NCI-H748 treated with DMSO at 0.1 percent for 48 hours (cell line): ENCODE results near the gene CISD3.
"Not testable (repeated sequence)": the region's sequence is repeated elsewhere in the genome, so short reads cannot be mapped to it uniquely, and the experiment has no call there.

Source experiments
- DNase-seq: peaks from one replicate; lab custom pipeline; 2025; lab: John Stamatoyannopoulos, UW

The CISD3 gene

DNA sequence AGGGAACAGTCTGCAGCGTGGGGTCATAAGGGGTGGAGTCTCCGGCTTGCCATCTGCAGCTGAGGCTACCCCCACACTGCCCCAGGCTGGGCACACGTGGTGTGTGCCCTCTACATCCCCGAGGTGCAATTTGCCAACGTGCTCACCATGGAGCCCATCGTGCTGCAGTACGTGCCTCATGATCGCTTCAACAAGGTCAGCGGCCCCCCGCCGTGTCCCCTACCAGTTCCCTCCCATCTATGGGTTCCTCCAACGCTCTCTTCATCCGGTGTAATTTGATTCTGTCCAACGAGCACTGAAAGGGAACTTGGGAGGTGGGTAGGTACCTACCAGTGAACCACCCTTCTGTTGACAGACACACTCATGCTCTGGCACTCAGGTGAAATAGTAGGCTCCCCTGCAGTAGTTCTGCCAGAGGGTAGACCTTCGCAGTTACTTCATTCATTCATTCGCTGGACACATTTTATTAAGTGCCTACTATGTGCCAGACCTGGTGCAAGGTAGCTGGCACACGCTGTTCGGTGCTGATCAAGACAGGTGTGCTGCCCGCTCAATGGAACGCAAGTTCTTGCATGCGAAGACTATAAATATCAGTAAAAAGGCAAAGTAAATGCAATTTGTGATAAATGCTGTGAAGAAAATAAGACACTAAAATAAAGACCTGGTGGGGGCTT, 22.3 kb upstream of the CISD3 start:
- DNase-seq = no peak

DNA sequence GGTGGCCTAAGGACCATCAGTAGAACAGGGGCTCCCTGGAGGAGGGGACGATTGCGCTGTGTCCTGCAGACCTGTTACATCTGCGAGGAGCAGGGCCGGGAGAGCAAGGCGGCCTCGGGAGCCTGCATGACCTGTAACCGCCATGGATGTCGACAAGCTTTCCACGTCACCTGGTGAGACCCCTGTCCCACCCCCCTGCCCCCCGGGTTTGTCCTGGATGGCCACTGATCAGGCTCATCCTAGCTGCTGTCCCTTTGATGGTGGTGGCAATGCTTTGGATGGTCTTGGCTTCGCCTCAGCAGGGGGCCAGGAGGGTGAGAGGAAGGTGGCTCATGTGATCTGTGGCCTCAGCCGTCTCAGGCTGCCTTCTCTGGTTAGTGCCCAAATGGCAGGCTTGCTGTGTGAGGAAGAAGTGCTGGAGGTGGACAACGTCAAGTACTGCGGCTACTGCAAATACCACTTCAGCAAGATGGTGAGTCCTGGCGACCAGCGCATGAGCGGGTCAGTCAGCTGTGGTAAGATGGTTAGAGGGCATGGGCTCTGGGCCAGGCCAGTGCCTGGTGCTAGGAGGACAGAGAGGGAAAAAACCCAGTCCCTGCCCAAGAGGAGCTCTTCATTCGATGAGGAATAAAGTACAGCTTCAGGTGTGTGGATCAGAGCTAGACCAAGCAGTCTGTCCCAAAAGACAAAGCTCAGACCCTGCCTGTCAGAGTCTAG, 20.9 kb upstream of the CISD3 start:
- DNase-seq = no peak

DNA sequence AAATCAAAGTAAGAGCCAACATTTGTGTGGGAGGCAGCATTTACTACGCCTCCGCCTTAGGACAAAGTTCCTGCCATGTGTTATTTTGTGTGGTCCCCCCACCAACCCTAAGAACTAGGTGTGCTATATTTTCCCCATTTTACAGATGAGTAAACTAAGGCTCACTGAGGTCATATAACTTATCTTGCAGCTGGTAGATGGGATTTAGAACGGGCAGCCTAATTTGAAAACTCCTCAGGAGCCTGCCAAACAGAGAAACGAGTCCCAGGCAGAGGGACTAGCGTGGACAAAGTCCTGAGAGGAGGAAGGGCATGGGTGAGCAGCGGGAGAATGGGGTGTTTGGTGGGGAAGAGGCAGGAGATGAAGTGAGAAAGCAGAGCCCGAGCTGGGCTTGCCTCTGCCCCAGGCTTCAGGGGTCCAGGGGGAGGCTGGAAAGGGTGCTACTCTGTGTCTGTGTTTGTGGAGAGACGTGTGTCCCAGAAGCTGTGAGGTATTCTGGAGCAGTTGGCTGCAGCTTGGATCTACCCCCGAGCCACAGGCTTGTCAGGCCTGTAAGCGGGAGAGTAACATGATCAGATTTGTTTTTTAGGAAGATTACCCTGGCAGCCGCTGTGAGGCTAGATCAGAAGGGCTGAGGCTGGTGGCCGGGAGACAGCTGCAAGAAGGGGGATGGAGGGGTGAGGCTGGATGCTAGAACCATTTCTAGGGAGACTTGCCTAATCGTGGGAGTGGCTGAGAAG, 20.1 kb upstream of the CISD3 start:
- DNase-seq = no peak

DNA sequence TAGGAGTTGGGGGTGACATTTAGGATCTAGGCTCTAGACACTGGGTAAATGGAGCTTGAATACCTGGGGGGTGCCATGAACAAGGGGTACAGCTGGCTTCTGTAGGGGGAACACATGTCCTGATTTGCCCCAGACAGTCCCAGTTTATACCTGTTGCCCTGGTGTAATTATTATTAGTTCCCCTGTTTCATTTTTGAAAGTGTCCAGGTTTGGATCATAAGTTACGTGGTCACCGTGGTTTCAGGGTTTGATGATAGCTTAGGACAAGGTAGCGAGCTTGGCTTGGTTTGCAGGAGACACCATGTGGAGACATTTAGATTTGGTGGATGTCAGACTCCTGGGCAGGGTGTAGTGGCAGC, 19.6 kb upstream of the CISD3 start:
- DNase-seq = no peak

DNA sequence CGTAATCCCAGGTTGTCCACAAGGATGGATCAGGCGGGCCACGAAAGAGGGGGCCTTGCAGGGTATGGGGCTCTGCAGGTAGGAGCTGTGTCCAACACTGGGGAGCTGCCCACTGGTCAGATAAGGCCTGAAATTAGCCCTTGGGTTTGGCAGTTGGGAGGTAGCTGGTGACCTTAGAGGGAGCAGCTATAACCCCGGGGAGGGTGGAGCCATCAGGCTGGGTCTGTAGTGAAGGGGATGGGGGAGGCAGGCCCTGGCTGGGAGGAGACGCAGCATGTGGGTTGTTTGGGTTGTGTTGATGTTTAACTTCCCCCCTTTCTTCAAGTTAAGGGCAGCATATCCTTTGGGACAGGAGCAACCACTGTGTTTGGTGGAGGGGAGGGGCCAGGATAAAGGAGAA, 19.2 kb upstream of the CISD3 start:
- DNase-seq = no peak

DNA sequence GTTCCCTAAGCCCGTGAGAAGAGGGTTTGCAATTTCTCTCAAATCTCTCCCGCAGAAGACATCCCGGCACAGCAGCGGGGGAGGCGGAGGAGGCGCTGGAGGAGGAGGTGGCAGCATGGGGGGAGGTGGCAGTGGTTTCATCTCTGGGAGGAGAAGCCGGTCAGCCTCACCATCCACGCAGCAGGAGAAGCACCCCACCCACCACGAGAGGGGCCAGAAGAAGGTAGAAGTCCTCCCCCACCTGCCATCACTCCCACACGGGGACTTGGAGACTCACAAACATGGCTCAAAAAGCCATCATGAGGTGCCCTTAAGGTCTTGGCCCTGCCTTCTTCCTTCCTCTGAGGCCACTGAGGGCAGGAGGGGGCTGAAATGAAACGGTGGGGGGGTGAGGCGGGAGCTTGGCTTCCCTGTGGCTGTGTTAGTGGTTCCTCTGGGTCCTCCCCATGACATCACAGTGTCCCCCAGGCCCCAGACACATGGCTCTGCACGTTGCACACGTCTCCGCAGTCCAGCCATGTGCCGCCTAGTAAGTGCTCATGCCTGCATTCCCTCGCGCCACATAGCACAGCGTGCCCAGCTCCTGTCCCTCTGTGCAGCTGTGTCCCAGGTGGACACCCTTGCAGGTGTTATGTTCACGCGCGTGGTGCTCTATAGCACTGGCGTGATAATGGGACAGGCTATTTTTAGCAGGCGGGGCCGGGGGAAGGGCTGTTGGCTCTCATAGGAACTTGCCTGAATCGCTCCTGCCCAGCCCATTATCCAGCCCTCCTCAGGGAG, 18.2 kb upstream of the CISD3 start:
- no peak for DNase-seq

DNA sequence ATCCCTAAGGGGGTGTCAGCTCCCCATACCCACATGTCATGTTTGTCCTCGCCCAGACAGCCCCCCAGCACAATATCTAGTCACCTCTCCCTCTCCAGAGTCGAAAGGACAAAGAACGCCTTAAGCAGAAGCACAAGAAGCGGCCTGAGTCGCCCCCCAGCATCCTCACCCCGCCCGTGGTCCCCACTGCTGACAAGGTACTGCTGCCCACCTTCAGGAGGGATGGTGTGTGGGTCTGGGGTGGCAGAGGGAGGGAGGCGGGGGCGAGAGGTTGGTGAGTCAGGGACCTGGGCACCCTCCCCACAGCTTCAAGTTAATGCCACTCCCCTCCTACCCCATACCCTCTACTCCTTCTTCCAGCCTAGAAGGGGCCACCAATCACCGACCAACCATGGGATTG, 17.5 kb upstream of the CISD3 start:
- DNase-seq = no peak

DNA sequence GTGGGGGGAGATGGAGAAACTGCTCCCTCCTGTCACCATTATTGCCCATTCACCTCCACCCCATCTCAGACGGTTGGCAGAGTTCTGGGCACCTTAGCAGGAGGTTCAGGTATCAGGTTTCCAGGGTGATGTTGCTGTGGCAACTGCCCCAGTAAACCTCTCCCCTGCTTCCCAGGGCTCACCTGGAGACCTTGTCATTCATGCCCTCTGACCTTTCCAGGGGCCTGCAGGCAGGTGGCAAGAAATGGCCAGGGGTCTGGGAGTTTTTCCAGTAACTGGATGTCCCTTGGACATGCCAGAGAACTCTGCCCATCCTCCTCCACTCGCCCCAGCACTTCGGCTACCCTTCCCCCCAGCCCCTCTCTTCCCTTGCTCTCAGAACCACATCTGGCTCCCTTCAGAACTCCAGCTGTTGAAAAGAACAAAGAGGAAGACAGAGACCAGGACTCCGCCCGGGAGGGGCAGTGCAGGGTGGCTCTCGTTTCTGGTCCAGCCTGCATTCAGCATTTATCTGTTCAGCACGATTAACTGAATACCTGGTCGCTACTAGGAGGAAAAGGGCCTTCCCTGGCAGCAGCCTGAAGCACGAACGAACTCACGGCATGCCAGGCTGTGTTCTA, 16.6 kb upstream of the CISD3 start:
- no peak for DNase-seq

DNA sequence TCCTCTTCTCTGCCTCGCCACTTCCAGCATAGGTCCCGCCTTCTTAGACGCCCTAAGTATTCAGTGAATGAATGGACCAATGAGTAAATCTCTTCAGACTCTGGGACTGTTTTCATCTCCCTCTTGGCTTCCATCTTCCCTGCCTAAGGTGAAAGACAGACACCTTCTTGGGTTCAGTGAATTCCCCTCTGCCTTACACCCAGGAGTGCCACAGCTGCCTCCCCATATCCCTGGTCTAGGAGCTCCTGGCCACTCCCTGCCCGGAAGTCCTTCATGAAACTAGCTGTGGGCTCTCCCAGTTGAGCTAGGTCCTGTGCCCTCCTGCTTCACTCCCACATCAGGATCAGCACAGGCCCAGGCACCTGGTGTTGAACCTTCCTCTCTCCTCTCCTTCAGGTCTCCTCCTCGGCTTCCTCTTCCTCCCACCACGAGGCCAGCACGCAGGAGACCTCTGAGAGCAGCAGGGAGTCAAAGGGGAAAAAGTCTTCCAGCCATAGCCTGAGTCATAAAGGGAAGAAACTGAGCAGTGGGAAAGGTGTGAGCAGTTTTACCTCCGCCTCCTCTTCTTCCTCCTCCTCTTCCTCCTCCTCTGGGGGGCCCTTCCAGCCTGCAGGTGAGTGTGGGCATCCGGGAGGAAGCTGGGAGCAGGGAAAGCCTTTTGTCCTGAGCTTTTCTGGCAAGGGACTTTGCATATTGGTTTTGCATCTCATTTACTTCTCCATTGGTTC, 14.8 kb upstream of the CISD3 start:
- no peak for DNase-seq

DNA sequence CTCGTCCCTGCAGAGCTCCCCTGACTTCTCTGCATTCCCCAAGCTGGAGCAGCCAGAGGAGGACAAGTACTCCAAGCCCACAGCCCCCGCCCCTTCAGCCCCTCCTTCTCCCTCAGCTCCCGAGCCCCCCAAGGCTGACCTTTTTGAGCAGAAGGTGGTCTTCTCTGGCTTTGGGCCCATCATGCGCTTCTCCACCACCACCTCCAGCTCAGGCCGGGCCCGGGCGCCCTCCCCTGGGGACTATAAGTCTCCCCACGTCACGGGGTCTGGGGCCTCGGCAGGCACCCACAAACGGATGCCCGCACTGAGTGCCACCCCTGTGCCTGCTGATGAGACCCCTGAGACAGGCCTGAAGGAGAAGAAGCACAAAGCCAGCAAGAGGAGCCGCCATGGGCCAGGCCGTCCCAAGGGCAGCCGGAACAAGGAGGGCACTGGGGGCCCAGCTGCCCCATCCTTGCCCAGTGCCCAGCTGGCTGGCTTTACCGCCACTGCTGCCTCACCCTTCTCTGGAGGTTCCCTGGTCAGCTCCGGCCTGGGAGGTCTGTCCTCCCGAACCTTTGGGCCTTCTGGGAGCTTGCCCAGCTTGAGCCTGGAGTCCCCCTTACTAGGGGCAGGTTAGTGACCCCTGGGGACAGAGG, 13.7 kb upstream of the CISD3 start:
- DNase-seq = no peak

DNA sequence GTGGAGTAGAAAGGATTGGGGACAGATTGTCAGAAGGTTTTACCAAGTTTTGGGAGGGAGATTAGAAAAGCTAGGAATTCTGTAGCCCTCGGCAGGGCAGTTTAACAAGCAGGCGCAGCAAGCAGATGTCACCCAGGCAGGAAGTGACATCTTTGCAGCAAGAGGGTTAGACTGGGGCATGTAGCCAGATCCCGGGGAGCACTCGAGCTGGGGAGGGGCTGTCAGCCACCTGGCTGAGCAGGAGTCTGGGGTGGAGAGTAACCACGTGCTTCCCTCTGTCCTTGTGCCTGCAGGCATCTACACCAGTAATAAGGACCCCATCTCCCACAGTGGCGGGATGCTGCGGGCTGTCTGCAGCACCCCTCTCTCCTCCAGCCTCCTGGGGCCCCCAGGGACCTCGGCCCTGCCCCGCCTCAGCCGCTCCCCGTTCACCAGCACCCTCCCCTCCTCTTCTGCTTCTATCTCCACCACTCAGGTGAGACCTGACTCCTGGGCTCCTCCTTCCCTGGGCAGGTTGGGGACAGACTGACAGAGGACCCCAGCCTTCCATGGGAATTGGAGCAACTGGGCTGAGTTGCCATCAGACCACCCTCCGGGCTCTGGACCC, 12.9 kb upstream of the CISD3 start:
- no peak for DNase-seq

DNA sequence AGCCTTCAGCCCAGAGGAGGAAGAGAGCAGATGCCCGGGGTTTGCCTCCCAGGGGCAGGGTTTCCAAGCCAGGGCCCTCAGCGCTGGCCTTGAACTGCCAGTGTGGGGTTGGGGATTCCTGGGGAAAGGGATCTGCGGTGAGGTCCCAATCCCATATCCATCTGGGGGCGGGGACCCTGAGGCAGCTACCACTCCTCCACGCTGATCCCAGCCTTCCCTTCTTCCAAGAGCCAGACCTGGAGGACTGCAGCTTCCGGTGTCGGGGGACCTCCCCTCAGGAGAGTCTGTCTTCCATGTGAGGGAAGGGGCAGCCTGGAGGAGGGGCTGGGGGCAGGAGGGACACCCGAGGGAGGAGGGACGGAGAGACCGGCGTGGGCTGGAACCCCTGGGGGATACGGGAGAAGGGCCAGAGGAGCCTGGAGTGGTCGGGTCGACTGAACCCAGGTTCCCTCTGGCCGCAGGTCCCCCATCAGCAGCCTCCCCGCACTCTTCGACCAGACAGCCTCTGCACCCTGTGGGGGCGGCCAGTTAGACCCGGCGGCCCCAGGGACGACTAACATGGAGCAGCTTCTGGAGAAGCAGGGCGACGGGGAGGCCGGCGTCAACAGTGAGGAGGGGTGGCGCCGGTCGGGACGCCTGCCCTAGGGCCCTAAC, 10.7 kb upstream of the CISD3 start:
- DNase-seq = no peak

DNA sequence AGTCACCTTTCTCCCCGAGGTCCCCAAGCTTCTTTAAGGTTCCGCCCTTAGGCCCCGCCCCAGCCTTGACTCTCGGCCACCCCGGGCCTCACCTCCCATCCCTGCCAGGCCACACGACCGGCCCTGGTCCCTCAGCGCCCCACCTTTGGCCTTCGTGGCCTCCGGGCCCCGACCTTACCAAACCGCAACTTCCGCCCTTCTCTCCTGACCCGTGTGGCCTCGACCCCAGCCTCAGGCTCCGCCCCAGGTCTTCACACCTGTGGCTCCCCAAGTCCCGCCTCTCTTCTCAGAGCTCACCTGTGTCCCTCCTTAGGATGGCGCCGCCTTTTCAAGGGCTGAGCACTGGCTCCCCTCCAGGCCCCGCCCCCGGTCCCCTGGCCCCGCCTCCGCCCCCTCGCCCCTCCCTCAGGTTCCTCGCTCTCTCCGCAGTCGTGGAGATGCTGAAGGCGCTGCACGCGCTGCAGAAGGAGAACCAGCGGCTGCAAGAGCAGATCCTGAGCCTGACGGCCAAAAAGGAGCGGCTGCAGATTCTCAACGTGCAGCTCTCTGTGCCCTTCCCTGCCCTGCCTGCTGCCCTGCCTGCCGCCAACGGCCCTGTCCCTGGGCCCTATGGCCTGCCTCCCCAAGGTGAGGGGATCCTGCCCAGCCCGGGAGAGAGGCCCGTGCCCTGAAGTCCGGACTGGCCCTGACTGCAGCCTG, 10.0 kb upstream of the CISD3 start:
- DNase-seq = no peak

DNA sequence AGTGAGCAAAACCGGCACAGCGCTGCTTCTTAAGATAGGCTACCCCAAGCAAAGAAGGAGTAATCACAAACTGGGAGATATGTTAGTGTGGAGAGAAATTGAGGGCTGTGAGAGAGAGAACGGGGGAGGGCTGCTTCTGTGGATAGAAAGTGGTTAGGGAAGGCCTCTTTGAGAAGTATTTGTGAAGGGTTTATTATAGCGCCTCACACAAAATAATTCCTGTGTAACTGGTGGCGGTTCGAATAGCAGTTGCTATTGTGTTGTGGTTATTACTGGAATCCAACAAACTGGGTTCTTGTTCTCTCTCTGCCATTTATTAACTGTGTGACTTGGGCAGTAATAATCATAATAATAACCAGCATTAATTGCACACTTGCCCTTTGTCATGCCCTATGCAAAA, 9.2 kb upstream of the CISD3 start:
- DNase-seq = no peak

DNA sequence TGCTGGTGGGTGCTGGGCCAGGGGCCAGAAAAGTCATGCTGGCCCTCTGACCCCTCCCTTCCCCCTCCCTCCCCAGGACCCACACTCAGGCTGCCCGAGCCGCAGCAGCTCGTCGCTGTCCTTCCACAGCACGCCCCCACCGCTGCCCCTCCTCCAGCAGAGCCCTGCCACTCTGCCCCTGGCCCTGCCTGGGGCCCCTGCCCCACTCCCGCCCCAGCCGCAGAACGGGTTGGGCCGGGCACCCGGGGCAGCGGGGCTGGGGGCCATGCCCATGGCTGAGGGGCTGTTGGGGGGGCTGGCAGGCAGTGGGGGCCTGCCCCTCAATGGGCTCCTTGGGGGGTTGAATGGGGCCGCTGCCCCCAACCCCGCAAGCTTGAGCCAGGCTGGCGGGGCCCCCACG, 8.3 kb upstream of the CISD3 start:
- DNase-seq = no peak

DNA sequence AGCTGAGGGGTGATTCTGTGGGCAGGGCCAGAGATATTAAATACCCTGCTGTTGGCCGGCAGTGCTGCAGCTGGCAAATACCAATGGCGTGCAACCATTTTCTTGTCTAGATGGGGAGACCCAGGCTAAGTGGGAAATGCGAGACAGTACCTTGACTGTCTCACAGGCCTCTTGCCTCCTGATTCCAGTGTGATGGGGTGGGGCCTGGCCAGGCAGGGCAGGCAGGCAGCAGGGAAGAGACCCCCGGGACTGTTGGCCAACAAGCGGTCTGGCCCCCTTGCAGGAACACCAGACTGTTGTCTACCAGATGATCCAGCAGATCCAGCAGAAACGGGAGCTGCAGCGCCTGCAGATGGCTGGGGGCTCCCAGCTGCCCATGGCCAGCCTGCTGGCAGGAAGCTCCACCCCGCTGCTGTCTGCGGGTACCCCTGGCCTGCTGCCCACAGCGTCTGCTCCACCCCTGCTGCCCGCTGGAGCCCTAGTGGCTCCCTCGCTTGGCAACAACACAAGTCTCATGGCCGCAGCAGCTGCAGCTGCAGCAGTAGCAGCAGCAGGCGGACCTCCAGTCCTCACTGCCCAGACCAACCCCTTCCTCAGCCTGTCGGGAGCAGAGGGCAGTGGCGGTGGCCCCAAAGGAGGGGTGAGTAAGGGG, 5.7 kb upstream of the CISD3 start:
- DNase-seq = no peak

DNA sequence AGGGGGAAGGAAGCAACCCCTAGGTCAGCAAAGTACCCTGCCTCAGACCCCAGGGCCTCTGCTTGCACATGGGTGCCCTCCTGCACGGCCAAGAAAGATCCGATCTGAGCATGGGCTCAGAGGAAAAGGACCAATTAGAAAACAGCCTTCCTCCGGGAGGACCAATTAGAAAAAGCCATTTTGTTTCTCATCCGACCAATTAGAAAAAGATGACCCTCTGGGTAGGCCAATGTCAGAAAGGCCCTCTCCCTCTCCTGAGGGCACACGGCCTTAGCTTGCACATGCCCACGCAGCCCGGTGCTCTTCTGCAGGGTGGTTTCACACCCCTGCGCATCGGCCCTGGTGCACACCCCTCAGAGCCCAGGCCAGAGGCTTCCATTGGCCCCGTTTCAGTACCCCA, 5.1 kb upstream of the CISD3 start:
- no peak for DNase-seq

DNA sequence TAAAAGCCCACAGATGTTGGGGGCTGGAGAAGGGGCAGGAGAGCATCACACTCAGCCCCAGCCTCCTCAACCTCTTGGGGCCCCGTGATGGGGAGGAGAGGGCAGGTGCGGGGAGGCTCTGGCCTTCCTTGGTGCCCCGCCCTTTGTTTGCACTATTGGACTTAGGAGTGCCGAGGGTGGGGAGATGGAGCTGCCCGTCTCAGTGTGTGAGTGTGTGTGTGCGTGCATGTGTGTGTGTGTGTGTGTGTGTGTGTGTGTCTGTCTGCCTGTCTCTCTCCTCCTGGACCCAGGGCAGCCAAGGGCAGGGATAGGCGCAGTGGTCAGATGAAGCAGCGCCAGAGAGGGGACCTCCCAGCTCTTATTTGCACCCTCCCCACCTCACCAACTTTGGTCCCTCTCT, 4.0 kb upstream of the CISD3 start:
- DNase-seq = not testable (repeated sequence)

DNA sequence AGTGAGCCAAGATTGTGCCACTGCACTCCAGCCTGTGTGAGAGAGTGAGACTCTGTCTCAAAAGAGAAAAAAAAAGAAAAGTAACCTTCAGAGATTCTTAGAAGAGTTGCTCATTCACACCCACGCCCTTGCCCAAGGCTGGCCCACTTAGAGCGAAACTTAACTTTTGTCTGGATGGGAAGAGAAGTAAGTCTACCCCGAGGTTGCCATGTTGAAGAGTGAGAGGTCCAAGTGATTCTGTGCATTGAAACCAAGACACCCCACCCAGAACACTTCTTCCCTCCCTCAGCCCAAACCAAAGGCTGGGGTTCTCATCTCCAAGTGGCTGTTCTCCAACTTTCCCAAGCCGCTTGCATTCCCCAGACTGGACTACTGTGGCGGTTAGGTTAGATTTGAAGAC, 2.4 kb upstream of the CISD3 start:
- no peak for DNase-seq
